Prostate gland (tissue), 2 donors: ENCODE data around the gene ANKRD12.

ENCODE experiments used
- POLR2A ChIP-seq: fragments of 450-650 bp; IDR thresholded peaks from one replicate; pipeline ENCODE4 v1.6.1; 2016; ENCODE audit warnings: antibody characterized with exemption, mild to moderate bottlenecking
- POLR2AphosphoS5 ChIP-seq: sonication (generic); formaldehyde crosslinking; IDR thresholded peaks from one replicate; pipeline ENCODE4 v1.6.1; 2017; ENCODE audit warnings: antibody characterized with exemption
- TF ChIP-seq, protein P1 (sequence below), 4 experiments: fragments of 200-600 bp in 2 of 4; fragments of 450-650 bp in 2 of 4; sonication (generic) in 2 of 4; IDR thresholded peaks; 1 replicate in 3 of 4; 2 replicates in 1 of 4; pipeline ENCODE4 v1.5.1; 2016 to 2019; ENCODE audit warnings: antibody characterized with exemption in 4 of 4, mild to moderate bottlenecking in 2 of 4, moderate library complexity in 2 of 4

DNA sequence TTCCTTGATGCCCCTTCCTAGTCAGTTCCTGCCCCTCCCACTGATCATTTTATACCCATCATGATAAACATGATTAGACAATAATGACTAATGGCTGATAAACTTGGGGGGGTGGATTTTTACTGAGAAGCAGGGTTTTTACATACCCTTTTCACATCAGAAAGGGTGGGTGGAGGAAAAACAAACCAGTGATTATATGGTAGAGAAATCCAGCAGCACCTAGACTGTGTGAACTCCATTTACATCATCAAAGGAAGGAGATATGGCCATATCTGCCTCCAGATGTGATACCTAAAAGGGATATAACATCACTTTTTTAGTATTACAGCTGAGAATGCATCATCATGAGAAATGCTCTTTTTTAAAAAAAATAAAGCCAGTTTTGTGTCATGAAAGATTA is 89.9 kb downstream of the ANKRD12 start:
- TF ChIP-seq POLR2A (no peak), POLR2AphosphoS5 (no peak)
- TF ChIP-seq, protein P1, sequence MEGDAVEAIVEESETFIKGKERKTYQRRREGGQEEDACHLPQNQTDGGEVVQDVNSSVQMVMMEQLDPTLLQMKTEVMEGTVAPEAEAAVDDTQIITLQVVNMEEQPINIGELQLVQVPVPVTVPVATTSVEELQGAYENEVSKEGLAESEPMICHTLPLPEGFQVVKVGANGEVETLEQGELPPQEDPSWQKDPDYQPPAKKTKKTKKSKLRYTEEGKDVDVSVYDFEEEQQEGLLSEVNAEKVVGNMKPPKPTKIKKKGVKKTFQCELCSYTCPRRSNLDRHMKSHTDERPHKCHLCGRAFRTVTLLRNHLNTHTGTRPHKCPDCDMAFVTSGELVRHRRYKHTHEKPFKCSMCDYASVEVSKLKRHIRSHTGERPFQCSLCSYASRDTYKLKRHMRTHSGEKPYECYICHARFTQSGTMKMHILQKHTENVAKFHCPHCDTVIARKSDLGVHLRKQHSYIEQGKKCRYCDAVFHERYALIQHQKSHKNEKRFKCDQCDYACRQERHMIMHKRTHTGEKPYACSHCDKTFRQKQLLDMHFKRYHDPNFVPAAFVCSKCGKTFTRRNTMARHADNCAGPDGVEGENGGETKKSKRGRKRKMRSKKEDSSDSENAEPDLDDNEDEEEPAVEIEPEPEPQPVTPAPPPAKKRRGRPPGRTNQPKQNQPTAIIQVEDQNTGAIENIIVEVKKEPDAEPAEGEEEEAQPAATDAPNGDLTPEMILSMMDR (IDR thresholded peaks at IDR 0.05), result no peak
